Measurements from ENCODE around the gene SIGLEC1. TPM values are rescaled to one million over a fixed set of nuclear protein-coding genes. Genes with fewer than 3 reads are reported as not detected.

The SIGLEC1 gene
- total RNA-seq, 1 donor from 2014 or later, result not detected

GRCh38 chr20:3729811-3730540 is 17.6 kb upstream of the SIGLEC1 start:
- Mint-ChIP-seq H3K36me3 (ENCODE audit: low read depth) (no peaks in the 10 kb centered on the region), H3K4me1 (ENCODE audit: low read depth) (no peaks in the 10 kb centered on the region), H3K9me3 (no peaks in the 10 kb centered on the region), H3K27ac (no peak overlapping the region), H3K4me3 (ENCODE audit: low read depth) (no peak overlapping the region), H3K27me3 (ENCODE audit: low read depth) (peaks cover 44% of the 10 kb centered on the region)
- DNase-seq (ENCODE audit: low spot score), result no peak
- intact Hi-C loops (cut with micrococcal nuclease), result no loop called here

- H3K4me3 Mint-ChIP-seq (ENCODE audit: low read depth), result no peak overlapping the region
- intact Hi-C loops (cut with micrococcal nuclease), result no loop called here
- peaks cover 42% of the 10 kb centered on the region for H3K27me3 Mint-ChIP-seq (ENCODE audit: low read depth)
- H3K4me1 Mint-ChIP-seq (ENCODE audit: low read depth), result no peaks in the 10 kb centered on the region
- H3K36me3 Mint-ChIP-seq (ENCODE audit: low read depth), result no peaks in the 10 kb centered on the region
- DNase-seq (ENCODE audit: low spot score), result no peak
- H3K27ac Mint-ChIP-seq, result no peak overlapping the region
- H3K9me3 Mint-ChIP-seq, result no peaks in the 10 kb centered on the region
These were observed 17.0 kb upstream of the SIGLEC1 start for GRCh38 chr20:3729378-3729777.

GRCh38 chr20:3728876-3729275 is 16.5 kb upstream of the SIGLEC1 start:
- intact Hi-C loops (cut with micrococcal nuclease), result no loop called here
- no peak for DNase-seq (ENCODE audit: low spot score)
- Mint-ChIP-seq H3K4me3 (ENCODE audit: low read depth) (no peak overlapping the region), H3K4me1 (ENCODE audit: low read depth) (no peaks in the 10 kb centered on the region), H3K9me3 (no peaks in the 10 kb centered on the region), H3K27me3 (ENCODE audit: low read depth) (peaks cover 42% of the 10 kb centered on the region), H3K27ac (no peak overlapping the region), H3K36me3 (ENCODE audit: low read depth) (no peaks in the 10 kb centered on the region)

- Mint-ChIP-seq H3K4me3 (ENCODE audit: low read depth) (no peak overlapping the region), H3K36me3 (ENCODE audit: low read depth) (no peaks in the 10 kb centered on the region), H3K27me3 (ENCODE audit: low read depth) (peaks cover 39% of the 10 kb centered on the region), H3K4me1 (ENCODE audit: low read depth) (no peaks in the 10 kb centered on the region), H3K27ac (no peak overlapping the region), H3K9me3 (no peaks in the 10 kb centered on the region)
- intact Hi-C loops (cut with micrococcal nuclease), result no loop called here
- DNase-seq (ENCODE audit: low spot score), result no peak
These were observed 16.0 kb upstream of the SIGLEC1 start for GRCh38 chr20:3728354-3728753.

GRCh38 chr20:3727401-3728021 is 15.1 kb upstream of the SIGLEC1 start:
- no peak for DNase-seq (ENCODE audit: low spot score)
- no peak overlapping the region for H3K27ac Mint-ChIP-seq
- H3K9me3 Mint-ChIP-seq, result no peaks in the 10 kb centered on the region
- peaks cover 31% of the 10 kb centered on the region for H3K27me3 Mint-ChIP-seq (ENCODE audit: low read depth)
- intact Hi-C loops (cut with micrococcal nuclease), result no loop called here
- no peaks in the 10 kb centered on the region for H3K36me3 Mint-ChIP-seq (ENCODE audit: low read depth)
- H3K4me1 Mint-ChIP-seq (ENCODE audit: low read depth), result no peaks in the 10 kb centered on the region
- H3K4me3 Mint-ChIP-seq (ENCODE audit: low read depth), result no peak overlapping the region

- H3K9me3 Mint-ChIP-seq, result no peaks in the 10 kb centered on the region
- no peaks in the 10 kb centered on the region for H3K36me3 Mint-ChIP-seq (ENCODE audit: low read depth)
- intact Hi-C loops (cut with micrococcal nuclease), result no loop called here
- peaks cover 27% of the 10 kb centered on the region for H3K27me3 Mint-ChIP-seq (ENCODE audit: low read depth)
- no peak overlapping the region for H3K4me3 Mint-ChIP-seq (ENCODE audit: low read depth)
- no peak for DNase-seq (ENCODE audit: low spot score)
- H3K27ac Mint-ChIP-seq, result no peak overlapping the region
- H3K4me1 Mint-ChIP-seq (ENCODE audit: low read depth), result peaks cover 7% of the 10 kb centered on the region
These were observed 12.0 kb upstream of the SIGLEC1 start for GRCh38 chr20:3724356-3724755.

- H3K27me3 Mint-ChIP-seq (ENCODE audit: low read depth), result peaks cover 25% of the 10 kb centered on the region
- intact Hi-C loops (cut with micrococcal nuclease), result no loop called here
These were observed 10.9 kb upstream of the SIGLEC1 start for GRCh38 chr20:3723284-3723683.

GRCh38 chr20:3721912-3722311 is 9.5 kb upstream of the SIGLEC1 start:
- peaks cover 7% of the 10 kb centered on the region for H3K4me1 Mint-ChIP-seq (ENCODE audit: low read depth)
- DNase-seq (ENCODE audit: low spot score), result no peak
- intact Hi-C loops (cut with micrococcal nuclease), result no loop called here
- peaks cover 16% of the 10 kb centered on the region for H3K27me3 Mint-ChIP-seq (ENCODE audit: low read depth)
- H3K27ac Mint-ChIP-seq, result no peak overlapping the region
- H3K4me3 Mint-ChIP-seq (ENCODE audit: low read depth), result no peak overlapping the region
- H3K36me3 Mint-ChIP-seq (ENCODE audit: low read depth), result no peaks in the 10 kb centered on the region
- no peaks in the 10 kb centered on the region for H3K9me3 Mint-ChIP-seq

More at GRCh38 chr20:3723284-3723683, 10.9 kb upstream of the SIGLEC1 start:
- no peak for DNase-seq (ENCODE audit: low spot score)
- Mint-ChIP-seq H3K9me3 (no peaks in the 10 kb centered on the region), H3K27ac (no peak overlapping the region), H3K36me3 (ENCODE audit: low read depth) (no peaks in the 10 kb centered on the region), H3K4me1 (ENCODE audit: low read depth) (peaks cover 7% of the 10 kb centered on the region), H3K4me3 (ENCODE audit: low read depth) (no peak overlapping the region)

GRCh38 chr20:3720626-3721025 is 8.2 kb upstream of the SIGLEC1 start:
- Mint-ChIP-seq H3K4me1 (ENCODE audit: low read depth) (peaks cover 7% of the 10 kb centered on the region), H3K9me3 (no peaks in the 10 kb centered on the region), H3K4me3 (ENCODE audit: low read depth) (no peak overlapping the region), H3K36me3 (ENCODE audit: low read depth) (no peaks in the 10 kb centered on the region), H3K27ac (no peak overlapping the region), H3K27me3 (ENCODE audit: low read depth) (peaks cover 15% of the 10 kb centered on the region)
- DNase-seq (ENCODE audit: low spot score), result no peak
- intact Hi-C loops (cut with micrococcal nuclease), result no loop called here

GRCh38 chr20:3720068-3720467 is 7.7 kb upstream of the SIGLEC1 start:
- no peak overlapping the region for H3K27ac Mint-ChIP-seq
- peaks cover 7% of the 10 kb centered on the region for H3K4me1 Mint-ChIP-seq (ENCODE audit: low read depth)
- DNase-seq (ENCODE audit: low spot score), result no peak
- H3K36me3 Mint-ChIP-seq (ENCODE audit: low read depth), result no peaks in the 10 kb centered on the region
- peaks cover 15% of the 10 kb centered on the region for H3K27me3 Mint-ChIP-seq (ENCODE audit: low read depth)
- H3K9me3 Mint-ChIP-seq, result no peaks in the 10 kb centered on the region
- intact Hi-C loops (cut with micrococcal nuclease), result no loop called here
- no peak overlapping the region for H3K4me3 Mint-ChIP-seq (ENCODE audit: low read depth)

- intact Hi-C loops (cut with micrococcal nuclease), result no loop called here
- DNase-seq (ENCODE audit: low spot score), result no peak
- H3K27me3 Mint-ChIP-seq (ENCODE audit: low read depth), result peaks cover 15% of the 10 kb centered on the region
- peaks cover 7% of the 10 kb centered on the region for H3K4me1 Mint-ChIP-seq (ENCODE audit: low read depth)
- no peaks in the 10 kb centered on the region for H3K36me3 Mint-ChIP-seq (ENCODE audit: low read depth)
- no peak overlapping the region for H3K27ac Mint-ChIP-seq
- no peak overlapping the region for H3K4me3 Mint-ChIP-seq (ENCODE audit: low read depth)
- no peaks in the 10 kb centered on the region for H3K9me3 Mint-ChIP-seq
These were observed 6.6 kb upstream of the SIGLEC1 start for GRCh38 chr20:3719046-3719445.

GRCh38 chr20:3716195-3716834 is 3.9 kb upstream of the SIGLEC1 start:
- intact Hi-C loops (cut with micrococcal nuclease), result no loop called here
- Mint-ChIP-seq H3K27ac (no peak overlapping the region), H3K27me3 (ENCODE audit: low read depth) (peaks cover 9% of the 10 kb centered on the region), H3K9me3 (no peaks in the 10 kb centered on the region), H3K36me3 (ENCODE audit: low read depth) (no peaks in the 10 kb centered on the region), H3K4me3 (ENCODE audit: low read depth) (no peak overlapping the region), H3K4me1 (ENCODE audit: low read depth) (peaks cover 6% of the 10 kb centered on the region)
- DNase-seq (ENCODE audit: low spot score), result no peak

GRCh38 chr20:3714092-3714491 is 1.7 kb upstream of the SIGLEC1 start:
- Mint-ChIP-seq H3K36me3 (ENCODE audit: low read depth) (no peaks in the 10 kb centered on the region), H3K9me3 (no peaks in the 10 kb centered on the region), H3K27ac (no peak overlapping the region), H3K4me3 (ENCODE audit: low read depth) (no peak overlapping the region), H3K27me3 (ENCODE audit: low read depth) (peaks cover 8% of the 10 kb centered on the region), H3K4me1 (ENCODE audit: low read depth) (no peaks in the 10 kb centered on the region)
- no peak for DNase-seq (ENCODE audit: low spot score)
- intact Hi-C loops (cut with micrococcal nuclease), result no loop called here

Measured in activated T-helper 2 cell treated with anti-CD3 and anti-CD28 coated beads, Interferon-gamma antibody, Interleukin-2, Interleukin-4, amounts not matched to agents 10 μg/mL and 5 μg/mL and 100 μg/mL, durations not matched to agents 14 hours and 24 hours and 36 hours (primary cell).